Measurements from ENCODE around the gene C1QA.

DNA sequence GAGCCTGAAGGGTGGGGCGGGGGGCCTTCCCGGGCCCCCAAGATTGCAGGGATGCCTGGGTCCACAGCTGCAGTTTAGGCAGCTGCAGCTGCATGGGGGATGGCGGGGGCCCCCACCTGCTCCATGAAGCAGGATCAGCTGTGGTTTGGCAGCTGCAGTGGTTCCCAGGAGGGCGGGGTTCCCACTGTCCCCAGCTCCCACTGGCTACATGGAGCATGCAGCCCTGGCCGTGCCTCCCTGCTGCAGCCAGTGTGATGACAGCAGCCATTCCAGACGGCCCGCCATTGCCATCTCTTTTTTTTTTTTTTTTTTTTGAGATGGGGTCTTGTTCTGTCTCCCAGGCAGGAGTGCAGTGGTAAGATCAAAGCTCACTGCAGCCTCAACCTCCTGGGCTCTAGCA is 992 bp upstream of the C1QA start:
- TF ChIP-seq MAX (IDR thresholded peaks at IDR 0.05; ENCODE audit: low read depth, low read length) (no peak), CTCF (IDR thresholded peaks at IDR 0.05; ENCODE audit: low read depth, low read length) (no peak)

Data from NB4 (cell line).